HG03175 (cell line): ENCODE measurements around the gene LTBP1.
A peak's percentile ranks its signal among the peaks of the same experiment; 100 is the strongest.

ENCODE experiments used
- ATAC-seq: cut with Tn5 transposase; IDR thresholded peaks from one replicate; pipeline ENCODE4 v1.9.1; 2021; ENCODE audit warnings: mild to moderate bottlenecking, moderate library complexity; ENCODE audit not compliant: unreplicated experiment

The LTBP1 gene

DNA sequence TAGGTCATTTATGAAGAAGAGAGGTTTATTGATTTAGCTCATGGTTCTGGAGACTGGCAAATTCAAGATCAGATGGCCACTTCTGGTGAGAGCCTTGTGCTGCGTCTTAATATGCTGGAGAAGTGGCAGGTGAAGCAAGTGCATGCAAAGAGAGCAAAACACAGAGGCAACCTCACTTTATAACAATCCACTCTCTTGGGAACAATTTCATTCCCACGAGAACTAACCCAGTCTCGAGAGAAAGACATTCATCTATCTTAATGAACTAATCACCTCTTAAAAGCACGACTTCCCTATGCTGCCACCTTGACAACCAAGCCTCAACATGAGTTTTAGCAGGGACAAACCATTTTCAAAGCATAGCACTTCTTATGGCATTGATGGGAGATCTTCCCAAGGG lies 343.2 kb downstream of the LTBP1 start:
- ATAC-seq = no peak

- no peak for ATAC-seq
Measured at GRCh38 chr2:33291278-33292013, 344.7 kb downstream of the LTBP1 start.

DNA sequence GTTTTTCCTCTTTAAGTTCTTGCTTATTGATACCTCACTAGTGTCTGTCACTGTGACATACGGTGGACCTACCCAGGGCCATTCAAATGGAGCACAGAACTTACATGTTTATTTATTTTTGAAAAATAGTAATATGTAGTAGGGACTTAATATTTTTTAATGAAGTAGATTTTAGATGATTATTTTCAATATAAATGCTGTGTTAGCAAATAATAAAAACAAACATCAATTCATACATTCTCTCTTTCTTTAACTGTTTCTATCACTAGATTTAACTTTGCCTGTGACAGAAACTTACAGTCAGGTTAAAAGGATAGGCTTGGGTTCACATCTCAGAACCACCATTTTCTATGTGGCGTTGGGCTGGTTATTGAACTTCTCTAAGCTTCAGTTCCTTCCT lies 345.3 kb downstream of the LTBP1 start:
- ATAC-seq = no peak

DNA sequence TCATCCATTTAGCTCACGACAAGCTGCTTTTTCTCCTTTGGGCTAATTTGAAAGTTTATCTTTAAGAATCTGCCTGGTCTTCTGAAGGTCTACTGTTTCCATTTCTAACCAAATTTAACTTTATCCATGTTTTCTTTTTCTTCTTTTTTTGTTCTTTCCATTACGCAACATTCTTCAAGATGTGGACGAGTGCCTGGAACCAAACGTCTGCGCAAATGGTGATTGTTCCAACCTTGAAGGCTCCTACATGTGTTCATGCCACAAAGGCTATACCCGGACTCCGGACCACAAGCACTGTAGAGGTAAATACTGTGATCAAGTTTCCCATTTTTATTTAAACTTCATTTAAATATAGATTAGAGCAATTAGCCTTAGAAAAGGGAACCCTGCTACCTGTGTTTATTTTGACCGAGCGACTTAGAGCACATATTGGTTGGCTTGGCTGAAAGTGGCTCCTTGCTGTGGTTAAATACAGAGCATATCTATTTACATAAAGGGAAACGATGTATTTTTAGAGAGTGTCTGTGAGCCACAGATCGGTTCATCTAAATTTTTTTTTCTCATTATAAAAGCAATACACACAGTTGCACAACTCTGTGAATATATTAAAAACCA lies 346.3 kb downstream of the LTBP1 start:
- ATAC-seq = no peak

DNA sequence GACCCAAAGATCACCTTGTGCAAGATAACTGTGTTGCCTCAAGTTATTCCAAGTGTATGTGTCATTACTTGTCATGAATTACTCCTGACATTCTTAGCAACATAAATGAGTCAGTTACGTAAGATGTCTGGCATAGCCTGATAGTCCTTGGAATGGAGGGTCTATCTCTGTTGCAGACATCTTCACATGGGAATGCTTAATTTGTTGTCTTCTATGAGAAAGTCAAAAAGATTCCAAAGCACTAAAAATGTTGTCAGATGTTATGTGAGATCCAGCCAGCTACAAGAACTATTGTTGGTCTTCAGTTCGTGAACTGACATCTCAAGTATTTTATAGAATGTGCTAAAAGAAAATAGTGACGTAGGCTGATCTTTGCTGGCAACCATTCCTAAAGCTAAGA lies 351.5 kb downstream of the LTBP1 start:
- ATAC-seq = no peak

GRCh38 chr2:33301355-33301754 lies 354.6 kb downstream of the LTBP1 start:
- no peak for ATAC-seq

DNA sequence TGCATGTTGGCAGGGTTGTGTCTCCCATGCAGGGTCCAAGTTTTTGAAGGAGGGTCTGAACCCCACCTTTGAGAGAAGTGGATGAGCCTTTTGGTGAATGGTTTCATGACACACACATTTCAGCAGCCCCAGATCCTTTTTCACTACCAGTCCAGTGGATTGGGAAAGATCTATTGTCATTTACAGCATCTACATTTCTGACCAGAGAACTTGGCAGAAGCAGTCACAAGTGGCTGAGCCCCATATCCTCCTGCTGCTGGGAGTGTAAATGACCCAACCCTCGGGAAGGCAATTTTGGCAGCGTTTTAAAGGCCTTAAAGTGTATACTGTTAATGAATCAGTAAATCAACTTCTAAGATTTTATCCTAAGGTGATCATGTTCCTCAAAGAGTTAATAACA lies 355.6 kb downstream of the LTBP1 start:
- ATAC-seq = no peak

GRCh38 chr2:33304032-33304864 lies 357.5 kb downstream of the LTBP1 start:
- no peak for ATAC-seq

DNA sequence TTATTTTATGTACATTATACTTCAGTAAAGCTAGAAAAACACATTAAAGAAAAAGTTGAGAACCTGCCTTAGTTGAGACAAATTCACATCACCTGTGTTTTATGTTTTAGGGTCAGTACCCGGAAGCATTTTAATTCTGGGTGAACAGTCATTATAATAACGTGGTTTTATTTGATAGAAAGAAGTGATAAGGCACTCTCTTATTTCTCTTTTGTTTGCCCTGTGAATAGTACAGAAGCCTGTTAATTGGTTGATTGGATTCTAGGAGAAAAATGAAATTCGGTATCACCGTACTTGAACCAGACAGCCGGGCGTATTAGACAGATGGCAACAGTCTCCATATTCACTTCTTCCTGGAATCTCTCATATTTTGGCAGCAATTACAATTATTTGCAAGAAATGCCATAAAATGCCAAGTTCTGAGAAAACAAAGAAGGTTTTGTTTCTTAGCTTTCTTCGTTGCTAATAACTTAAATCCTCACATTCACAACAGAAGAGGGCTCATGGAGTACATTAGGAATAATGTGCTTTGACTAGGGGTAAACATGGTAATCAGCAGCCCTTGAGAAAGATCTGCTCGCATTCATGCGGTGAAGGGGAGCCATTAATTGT lies 361.0 kb downstream of the LTBP1 start:
- ATAC-seq = no peak

GRCh38 chr2:33312355-33312754 lies 365.6 kb downstream of the LTBP1 start:
- ATAC-seq = no peak

DNA sequence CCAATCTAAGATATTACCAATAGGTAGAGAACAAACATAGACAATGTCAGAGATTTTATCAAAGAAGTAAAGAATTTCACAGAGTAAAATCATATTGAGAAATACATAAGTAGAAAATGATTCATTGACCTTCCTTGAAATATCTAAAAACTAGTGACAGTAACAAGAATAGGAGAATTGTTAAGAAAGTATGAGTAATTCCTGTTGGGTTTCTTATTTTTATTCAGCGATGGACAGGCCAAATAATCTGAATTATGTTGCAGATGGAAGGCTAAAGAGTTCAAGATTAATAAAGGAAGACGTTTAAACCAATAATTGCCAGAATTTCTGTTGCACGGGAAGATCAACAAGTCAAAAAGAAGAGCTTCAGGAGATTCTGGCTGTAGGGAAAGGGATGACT lies 366.3 kb downstream of the LTBP1 start:
- ATAC-seq = no peak

DNA sequence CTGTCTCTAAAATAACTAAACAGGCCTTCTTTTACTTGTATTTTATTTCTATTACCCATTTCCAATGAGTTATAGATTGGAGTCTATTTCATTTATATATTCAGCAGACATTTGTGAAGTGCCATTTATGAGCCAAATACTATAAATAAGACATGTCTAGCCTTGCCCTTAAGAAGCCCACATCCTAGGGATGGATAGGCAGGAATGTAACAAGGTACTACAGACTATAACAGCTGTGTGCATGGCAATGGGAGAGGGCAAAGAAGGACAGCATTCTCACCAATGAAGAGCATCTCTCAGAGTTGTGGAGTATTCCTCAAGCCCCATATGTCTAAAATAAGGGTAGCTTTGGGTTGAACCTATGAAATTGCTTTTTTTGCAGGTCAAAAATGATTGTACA lies 367.8 kb downstream of the LTBP1 start:
- ATAC-seq = no peak

DNA sequence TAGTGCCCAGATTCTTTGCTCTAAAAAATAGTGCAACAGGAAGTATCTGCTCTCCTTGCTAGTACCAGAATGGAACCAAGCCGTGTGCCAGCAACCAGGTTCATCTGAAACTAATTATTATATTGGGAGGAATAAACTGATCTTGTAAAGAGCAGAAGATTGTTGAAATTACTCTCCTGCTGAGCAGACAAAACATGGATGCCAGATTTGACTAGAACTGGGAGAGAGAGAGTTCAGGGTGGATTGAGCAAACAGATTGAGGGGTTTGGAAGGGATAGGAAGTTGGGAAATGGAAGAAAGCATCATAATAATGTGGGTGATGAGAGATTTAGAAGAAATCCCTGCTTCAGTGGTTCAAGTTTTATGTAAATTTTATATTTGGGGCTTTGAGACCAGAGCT lies 369.6 kb downstream of the LTBP1 start:
- no peak for ATAC-seq

DNA sequence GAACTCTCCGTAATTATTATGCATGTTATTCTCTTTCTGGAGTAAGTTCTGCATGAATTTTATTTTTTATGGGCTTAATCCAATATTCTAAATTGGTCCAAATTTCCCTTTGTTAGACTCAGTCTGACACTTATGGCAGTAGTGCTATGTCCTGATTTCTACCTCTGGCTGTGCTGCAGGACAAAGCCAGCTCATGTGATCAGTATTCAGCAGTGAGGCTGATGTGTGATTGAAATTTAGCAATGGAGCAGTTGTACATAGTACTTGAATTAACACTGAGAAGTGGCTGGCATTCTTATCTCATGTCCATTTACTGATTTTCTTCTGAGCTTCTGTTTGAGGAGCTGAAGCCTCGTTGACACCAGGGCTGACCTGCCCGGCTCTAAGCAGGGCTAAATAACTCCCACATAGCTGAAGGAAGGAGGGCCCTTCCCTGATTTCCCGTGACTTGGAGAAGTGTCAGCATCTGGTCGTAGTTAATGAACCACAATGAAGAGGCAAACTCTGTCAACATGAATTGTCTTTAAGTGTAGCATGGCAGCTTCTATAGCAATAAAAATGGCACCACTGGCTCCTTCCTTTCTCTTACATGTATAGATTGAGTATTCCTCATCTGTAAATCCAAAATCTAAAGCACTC lies 370.7 kb downstream of the LTBP1 start:
- ATAC-seq = no peak

GRCh38 chr2:33318456-33318855 lies 371.7 kb downstream of the LTBP1 start:
- ATAC-seq = no peak

- no peak for ATAC-seq
Measured at GRCh38 chr2:33320573-33320972, 373.8 kb downstream of the LTBP1 start.

GRCh38 chr2:33321236-33321771 lies 374.6 kb downstream of the LTBP1 start:
- ATAC-seq = peak; percentile 78

- no peak for ATAC-seq
Measured at GRCh38 chr2:33321876-33322483, 375.2 kb downstream of the LTBP1 start.

- no peak for ATAC-seq
Measured at GRCh38 chr2:33322612-33323011, 375.9 kb downstream of the LTBP1 start.

- ATAC-seq = no peak
Measured at GRCh38 chr2:33323957-33324356, 377.2 kb downstream of the LTBP1 start.
